Measurements from ENCODE around the gene WDR27.

Gene WDR27

DNA sequence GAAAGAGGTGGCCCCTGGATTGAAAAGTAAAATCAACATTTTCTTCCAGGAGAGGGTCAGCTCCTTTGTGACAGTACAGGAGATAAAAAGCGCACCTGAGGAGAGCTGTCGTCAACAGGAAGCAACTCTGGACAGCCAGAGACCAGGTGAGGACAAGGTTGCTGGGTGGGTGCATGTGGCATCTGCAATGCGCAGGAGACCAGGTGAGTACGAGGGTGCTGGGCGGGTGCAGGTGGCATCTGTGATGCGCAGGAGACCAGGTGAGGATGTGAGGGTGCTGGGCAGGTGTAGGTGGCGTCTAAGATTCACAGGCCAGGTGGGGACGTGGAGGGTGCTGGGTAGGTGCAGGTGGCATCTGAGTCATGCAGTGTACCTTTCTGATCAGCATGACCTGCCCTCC, 38.4 kb downstream of the WDR27 start:
- Histone ChIP-seq H3K4me2 (ENCODE audit: low read length, poor library complexity, severe bottlenecking) (no peak overlapping the region), H2AFZ (ENCODE audit: low read depth, low read length) (no peak overlapping the region), H3K4me3 (ENCODE audit: insufficient read depth in 1 of 2, low read depth in 1 of 2, low read length in 2 of 2) (no peak overlapping the region), H3K9ac (ENCODE audit: low read length) (no peak overlapping the region), H2BK15ac (ENCODE audit: low read depth, poor library complexity, severe bottlenecking) (no peak overlapping the region), H3K36me3 (ENCODE audit: control insufficient read depth in 1 of 2, insufficient read depth in 2 of 2, low read depth in 1 of 2, low read length in 2 of 2) (peaks cover 65 to 82% of the 10 kb centered on the region in 2 experiments), H3K9me3 (ENCODE audit: control insufficient read depth, low read length) (no peaks in the 10 kb centered on the region), H4K91ac (ENCODE audit: low read length) (no peak overlapping the region), H4K8ac (ENCODE audit: low read length) (no peak overlapping the region), H3K4me1 (ENCODE audit: control insufficient read depth, insufficient read depth, low read depth, low read length) (no peaks in the 10 kb centered on the region), H2BK5ac (ENCODE audit: low read depth, low read length, poor library complexity, severe bottlenecking) (no peak overlapping the region), H3K27ac (ENCODE audit: low read length, poor library complexity, severe bottlenecking) (no peak overlapping the region), H2BK120ac (ENCODE audit: low read depth, low read length) (no peak overlapping the region), H3K79me1 (replicated peaks; ENCODE audit: low read length, poor library complexity, severe bottlenecking) (peaks cover 5% of the 10 kb centered on the region), H2BK12ac (ENCODE audit: low read length in 2 of 2) (no peak overlapping the region), H3K14ac (ENCODE audit: low read length in 2 of 2) (no peak overlapping the region), H3K4ac (ENCODE audit: low read depth in 1 of 2, low read length in 2 of 2) (no peak overlapping the region), H2AK5ac (ENCODE audit: low read length, severe bottlenecking) (no peak overlapping the region), H3K18ac (ENCODE audit: low read depth in 1 of 2, low read length in 2 of 2) (no peak overlapping the region), H3K23ac (ENCODE audit: low read length in 2 of 2) (no peak overlapping the region), H3K27me3 (ENCODE audit: control insufficient read depth in 1 of 2, insufficient read depth in 1 of 2, low read length in 2 of 2) (no peaks in the 10 kb centered on the region)
- DNase-seq, result no peak
- 100% methylated on average over 6 of the region's 8 CpGs for WGBS

DNA sequence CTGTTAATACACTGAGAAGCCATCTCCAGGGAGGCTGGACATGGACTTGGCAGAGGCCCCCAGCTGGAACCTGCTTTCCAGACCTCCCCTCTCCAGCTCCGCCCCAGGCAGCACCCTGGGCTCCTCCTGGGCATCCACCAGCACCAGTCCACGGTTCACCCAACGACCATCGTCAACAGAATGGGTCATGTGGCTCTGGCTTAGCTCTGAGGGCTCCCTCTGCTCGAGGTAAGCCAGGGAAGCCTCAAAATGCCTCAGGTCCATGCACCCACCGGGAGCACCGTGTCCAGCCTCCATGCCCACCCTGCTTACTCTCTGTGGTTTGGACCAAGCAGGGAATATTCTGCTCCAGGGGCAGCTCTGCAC, 40.5 kb downstream of the WDR27 start:
- no peak for DNase-seq
- 95% methylated on average over 7 of the region's 7 CpGs for WGBS
- H4K91ac ChIP-seq (ENCODE audit: low read length), result no peak overlapping the region

DNA sequence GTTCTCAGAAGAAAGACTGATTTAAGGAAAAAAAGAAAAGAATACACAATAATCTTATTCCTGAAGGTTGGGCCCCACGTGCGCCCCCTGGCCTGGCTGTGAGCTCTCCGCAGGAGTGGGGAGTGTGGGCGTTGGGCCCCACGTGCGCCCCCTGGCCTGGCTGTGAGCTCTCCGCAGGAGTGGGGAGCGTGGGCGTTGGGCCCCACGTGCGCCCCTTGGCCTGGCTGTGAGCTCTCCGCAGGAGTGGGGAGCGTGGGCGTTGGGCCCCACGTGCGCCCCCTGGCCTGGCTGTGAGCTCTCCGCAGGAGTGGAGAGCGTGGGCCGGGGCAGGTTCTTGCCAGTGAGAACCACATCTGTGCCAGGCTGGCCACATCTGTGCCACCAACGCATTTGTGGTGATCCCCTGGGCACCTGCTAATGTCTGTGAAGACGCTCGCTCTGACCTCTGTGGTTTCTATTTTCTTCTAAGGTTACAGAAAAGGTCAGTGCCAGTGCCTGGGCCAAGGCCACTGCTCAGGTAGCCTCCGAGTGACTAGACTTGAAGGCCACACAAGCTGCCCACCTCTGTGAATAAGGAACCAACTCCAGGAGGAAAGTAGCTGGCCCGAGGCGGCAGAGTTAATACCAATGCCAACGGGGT, 41.0 kb downstream of the WDR27 start:
- H2BK5ac ChIP-seq (ENCODE audit: low read depth, low read length, poor library complexity, severe bottlenecking), result no peak overlapping the region
- H3K27me3 ChIP-seq (ENCODE audit: control insufficient read depth in 1 of 2, insufficient read depth in 1 of 2, low read length in 2 of 2), result no peaks in the 10 kb centered on the region
- no peaks in the 10 kb centered on the region for H3K79me1 ChIP-seq (replicated peaks; ENCODE audit: low read length, poor library complexity, severe bottlenecking)
- no peak overlapping the region for H3K14ac ChIP-seq (ENCODE audit: low read length in 2 of 2)
- H3K36me3 ChIP-seq (ENCODE audit: control insufficient read depth in 1 of 2, insufficient read depth in 2 of 2, low read depth in 1 of 2, low read length in 2 of 2), result peaks cover 65 to 82% of the 10 kb centered on the region in 2 experiments
- H3K4me3 ChIP-seq (ENCODE audit: insufficient read depth in 1 of 2, low read depth in 1 of 2, low read length in 2 of 2), result no peak overlapping the region
- no peak overlapping the region for H2BK15ac ChIP-seq (ENCODE audit: low read depth, poor library complexity, severe bottlenecking)
- H3K4me2 ChIP-seq (ENCODE audit: low read length, poor library complexity, severe bottlenecking), result no peak overlapping the region
- H3K4ac ChIP-seq (ENCODE audit: low read depth in 1 of 2, low read length in 2 of 2), result no peak overlapping the region
- H4K8ac ChIP-seq (ENCODE audit: low read length), result no peak overlapping the region
- no peaks in the 10 kb centered on the region for H3K4me1 ChIP-seq (ENCODE audit: control insufficient read depth, insufficient read depth, low read depth, low read length)
- H2BK12ac ChIP-seq (ENCODE audit: low read length in 2 of 2), result no peak overlapping the region
- no peak overlapping the region for H2AK5ac ChIP-seq (ENCODE audit: low read length, severe bottlenecking)
- H3K9ac ChIP-seq (ENCODE audit: low read length), result no peak overlapping the region
- no peak overlapping the region for H3K23ac ChIP-seq (ENCODE audit: low read length in 2 of 2)
- no peak overlapping the region for H3K18ac ChIP-seq (ENCODE audit: low read depth in 1 of 2, low read length in 2 of 2)
- no peak overlapping the region for H2AFZ ChIP-seq (ENCODE audit: low read depth, low read length)
- no peak for DNase-seq
- WGBS, result 96% methylated on average over 26 of the region's 26 CpGs
- H3K27ac ChIP-seq (ENCODE audit: low read length, poor library complexity, severe bottlenecking), result no peak overlapping the region
- no peak overlapping the region for H2BK120ac ChIP-seq (ENCODE audit: low read depth, low read length)
- no peaks in the 10 kb centered on the region for H3K9me3 ChIP-seq (ENCODE audit: control insufficient read depth, low read length)
- no peak overlapping the region for H4K91ac ChIP-seq (ENCODE audit: low read length)

More for the DNA sequence above, 40.5 kb downstream of the WDR27 start:
- Histone ChIP-seq H3K18ac (ENCODE audit: low read depth in 1 of 2, low read length in 2 of 2) (no peak overlapping the region), H2BK15ac (ENCODE audit: low read depth, poor library complexity, severe bottlenecking) (no peak overlapping the region), H3K9ac (ENCODE audit: low read length) (no peak overlapping the region), H2BK120ac (ENCODE audit: low read depth, low read length) (no peak overlapping the region), H2AK5ac (ENCODE audit: low read length, severe bottlenecking) (no peak overlapping the region), H2BK5ac (ENCODE audit: low read depth, low read length, poor library complexity, severe bottlenecking) (no peak overlapping the region), H3K23ac (ENCODE audit: low read length in 2 of 2) (no peak overlapping the region), H3K4me3 (ENCODE audit: insufficient read depth in 1 of 2, low read depth in 1 of 2, low read length in 2 of 2) (no peak overlapping the region), H3K9me3 (ENCODE audit: control insufficient read depth, low read length) (no peaks in the 10 kb centered on the region), H2BK12ac (ENCODE audit: low read length in 2 of 2) (no peak overlapping the region), H3K14ac (ENCODE audit: low read length in 2 of 2) (no peak overlapping the region), H4K8ac (ENCODE audit: low read length) (no peak overlapping the region), H3K79me1 (replicated peaks; ENCODE audit: low read length, poor library complexity, severe bottlenecking) (peaks cover under 1% of the 10 kb centered on the region), H3K4me1 (ENCODE audit: control insufficient read depth, insufficient read depth, low read depth, low read length) (no peaks in the 10 kb centered on the region), H3K27ac (ENCODE audit: low read length, poor library complexity, severe bottlenecking) (no peak overlapping the region), H2AFZ (ENCODE audit: low read depth, low read length) (no peak overlapping the region), H3K4ac (ENCODE audit: low read depth in 1 of 2, low read length in 2 of 2) (no peak overlapping the region), H3K4me2 (ENCODE audit: low read length, poor library complexity, severe bottlenecking) (no peak overlapping the region), H3K27me3 (ENCODE audit: control insufficient read depth in 1 of 2, insufficient read depth in 1 of 2, low read length in 2 of 2) (no peaks in the 10 kb centered on the region), H3K36me3 (ENCODE audit: control insufficient read depth in 1 of 2, insufficient read depth in 2 of 2, low read depth in 1 of 2, low read length in 2 of 2) (peaks cover 64 to 82% of the 10 kb centered on the region in 2 experiments)

DNA sequence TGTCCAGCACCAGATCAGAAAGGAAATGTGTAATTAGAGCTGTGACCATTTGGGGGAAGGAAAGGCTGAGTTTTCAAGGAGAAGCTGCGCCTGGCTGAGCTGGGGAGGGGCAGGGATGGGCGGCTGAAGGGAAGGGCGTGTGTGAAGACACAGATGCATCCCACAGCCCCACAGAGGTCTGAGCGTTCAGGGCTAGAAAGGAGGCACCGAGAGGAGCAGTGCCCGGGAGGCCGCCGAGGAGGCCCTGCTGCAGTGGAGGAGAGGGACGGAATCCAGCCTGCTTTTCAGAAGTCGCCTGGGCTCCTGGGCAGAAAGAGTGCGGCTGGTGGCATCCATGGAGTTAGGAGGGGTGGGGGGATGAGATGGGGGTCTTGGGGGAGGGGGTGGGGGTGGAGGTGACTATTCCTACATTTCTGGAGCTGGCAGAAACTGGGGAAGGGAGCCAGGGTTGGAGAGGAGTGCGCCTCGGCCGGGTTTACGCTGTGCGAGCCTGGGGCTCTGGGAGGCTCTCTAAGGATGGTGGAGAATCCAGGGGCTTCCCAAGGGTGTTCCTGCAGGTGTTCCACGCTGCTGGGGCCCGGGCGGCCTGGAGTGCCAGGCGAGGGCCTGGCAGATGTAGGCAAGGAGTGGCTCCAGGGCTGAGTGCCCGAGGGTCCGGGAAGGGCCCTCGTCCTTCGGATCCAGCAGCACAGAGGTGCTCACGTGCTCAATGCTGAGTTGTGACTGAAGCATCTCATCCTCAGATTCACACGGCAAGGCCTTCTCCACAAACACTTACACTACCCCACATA, 41.8 kb downstream of the WDR27 start:
- Histone ChIP-seq H4K8ac (ENCODE audit: low read length) (no peak overlapping the region), H2BK12ac (ENCODE audit: low read length in 2 of 2) (no peak overlapping the region), H3K18ac (ENCODE audit: low read depth in 1 of 2, low read length in 2 of 2) (no peak overlapping the region), H2AK5ac (ENCODE audit: low read length, severe bottlenecking) (no peak overlapping the region), H4K91ac (ENCODE audit: low read length) (no peak overlapping the region), H3K4me3 (ENCODE audit: insufficient read depth in 1 of 2, low read depth in 1 of 2, low read length in 2 of 2) (no peak overlapping the region), H3K27ac (ENCODE audit: low read length, poor library complexity, severe bottlenecking) (no peak overlapping the region), H3K4me2 (ENCODE audit: low read length, poor library complexity, severe bottlenecking) (no peak overlapping the region), H3K79me1 (replicated peaks; ENCODE audit: low read length, poor library complexity, severe bottlenecking) (no peaks in the 10 kb centered on the region), H3K36me3 (ENCODE audit: control insufficient read depth in 1 of 2, insufficient read depth in 2 of 2, low read depth in 1 of 2, low read length in 2 of 2) (peaks cover 64 to 74% of the 10 kb centered on the region in 2 experiments), H3K27me3 (ENCODE audit: control insufficient read depth in 1 of 2, insufficient read depth in 1 of 2, low read length in 2 of 2) (no peaks in the 10 kb centered on the region), H3K9ac (ENCODE audit: low read length) (no peak overlapping the region), H2AFZ (ENCODE audit: low read depth, low read length) (no peak overlapping the region), H3K9me3 (ENCODE audit: control insufficient read depth, low read length) (no peaks in the 10 kb centered on the region), H3K14ac (ENCODE audit: low read length in 2 of 2) (no peak overlapping the region), H2BK120ac (ENCODE audit: low read depth, low read length) (no peak overlapping the region), H2BK5ac (ENCODE audit: low read depth, low read length, poor library complexity, severe bottlenecking) (no peak overlapping the region), H3K4me1 (ENCODE audit: control insufficient read depth, insufficient read depth, low read depth, low read length) (no peaks in the 10 kb centered on the region), H3K23ac (ENCODE audit: low read length in 2 of 2) (no peak overlapping the region), H2BK15ac (ENCODE audit: low read depth, poor library complexity, severe bottlenecking) (no peak overlapping the region), H3K4ac (ENCODE audit: low read depth in 1 of 2, low read length in 2 of 2) (no peak overlapping the region)
- no peak for DNase-seq
- 95% methylated on average over 26 of the region's 26 CpGs for WGBS
